IPS-NIHi7 (cell line): ENCODE data around the gene IRX3.
A peak's percentile ranks its signal among the peaks of the same experiment; 100 is the strongest.
"Not testable (repeated sequence)": the region's sequence is repeated elsewhere in the genome, so short reads cannot be mapped to it uniquely, and the experiment has no call there.

Experiments used
- DNase-seq: peaks from one replicate; pipeline ENCODE4 v3.0.0; 2012; ENCODE audit warnings: mixed read lengths; ENCODE audit errors: extremely low spot score

The IRX3 gene

GRCh38 chr16:54275956-54276355, 10.6 kb downstream of the IRX3 start:
- no peak for DNase-seq

DNA sequence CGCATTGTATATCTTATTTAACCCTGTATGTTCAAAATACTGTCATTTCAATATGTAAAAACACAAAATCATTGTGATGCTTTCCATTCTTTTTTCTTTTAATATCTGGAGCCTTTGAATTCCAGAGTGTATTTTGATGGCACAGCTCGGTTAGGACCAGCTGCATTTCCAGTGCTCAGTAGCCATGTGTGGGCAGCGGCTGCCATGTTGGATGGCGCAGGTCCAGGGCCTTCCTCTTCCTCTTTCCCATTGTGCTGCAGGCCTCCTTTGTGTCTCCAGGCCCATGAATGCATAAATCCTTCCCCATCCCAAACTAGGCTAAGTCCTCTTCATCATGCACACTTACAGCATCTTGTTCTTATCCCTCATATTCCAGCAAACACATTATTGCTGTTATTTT, 13.0 kb downstream of the IRX3 start:
- no peak for DNase-seq

DNA sequence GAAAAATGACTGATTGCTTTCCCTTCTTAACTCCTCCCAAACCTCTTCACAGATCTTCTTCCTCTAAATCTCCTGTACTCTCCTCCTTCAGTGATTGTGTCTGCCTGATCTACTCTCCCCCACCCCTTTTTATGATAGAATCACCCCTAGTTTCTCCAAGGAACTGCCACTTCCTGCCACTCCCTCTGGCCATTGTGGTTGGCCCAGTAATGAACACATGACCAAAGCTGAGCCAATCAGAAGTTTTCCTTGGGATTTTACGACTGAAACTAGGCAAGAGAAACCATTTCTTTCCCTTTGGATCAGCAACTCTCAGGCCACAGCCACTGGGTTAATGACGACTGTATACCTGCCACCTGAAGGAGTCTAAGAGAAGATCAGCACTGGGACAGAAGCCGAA, 15.9 kb downstream of the IRX3 start:
- DNase-seq: no peak

GRCh38 chr16:54269461-54269860, 17.1 kb downstream of the IRX3 start:
- no peak for DNase-seq

GRCh38 chr16:54268766-54269165, 17.8 kb downstream of the IRX3 start:
- DNase-seq: no peak

DNA sequence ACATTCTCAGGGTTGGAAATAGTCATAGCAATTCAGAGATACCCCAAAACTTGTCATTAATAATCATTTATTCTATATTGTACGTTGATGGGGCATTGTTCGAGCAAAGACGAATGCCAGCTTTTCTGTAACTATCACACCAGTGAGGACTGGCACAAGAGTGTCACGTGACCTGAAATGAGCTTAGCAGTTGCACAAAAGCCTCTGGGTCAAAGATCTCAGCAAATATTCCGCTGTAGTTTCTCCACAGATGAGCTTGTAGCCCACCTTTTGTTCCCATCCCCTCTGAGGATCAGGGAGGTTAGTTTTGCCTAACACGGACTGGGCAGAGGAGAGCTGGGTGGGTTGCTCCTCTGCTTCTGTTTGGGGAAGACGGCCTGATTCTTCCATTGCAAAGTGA, 18.2 kb downstream of the IRX3 start:
- DNase-seq: no peak

GRCh38 chr16:54266363-54266955, 20.1 kb downstream of the IRX3 start:
- DNase-seq: no peak

GRCh38 chr16:54265575-54266107, 20.9 kb downstream of the IRX3 start:
- DNase-seq: no peak

DNA sequence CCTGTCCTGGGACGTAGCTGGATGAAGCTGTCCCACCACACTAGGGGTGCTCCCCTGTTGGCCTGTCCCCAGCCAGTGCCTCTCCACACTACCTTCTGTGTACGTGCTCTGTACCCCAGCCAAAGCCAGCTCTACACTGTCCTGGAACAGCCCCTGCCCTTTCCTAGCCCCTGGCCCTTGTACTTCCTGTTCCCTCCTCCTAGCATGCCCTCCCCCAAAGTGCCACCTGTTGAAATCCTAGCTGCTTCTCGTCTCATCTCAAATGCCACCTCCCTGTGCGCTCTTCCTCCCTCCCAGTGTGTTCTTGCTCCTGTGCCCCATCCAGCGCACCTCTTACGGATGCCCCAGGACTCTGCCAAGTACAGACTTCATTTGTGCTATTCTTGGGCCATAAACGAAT, 33.5 kb downstream of the IRX3 start:
- DNase-seq: no peak

DNA sequence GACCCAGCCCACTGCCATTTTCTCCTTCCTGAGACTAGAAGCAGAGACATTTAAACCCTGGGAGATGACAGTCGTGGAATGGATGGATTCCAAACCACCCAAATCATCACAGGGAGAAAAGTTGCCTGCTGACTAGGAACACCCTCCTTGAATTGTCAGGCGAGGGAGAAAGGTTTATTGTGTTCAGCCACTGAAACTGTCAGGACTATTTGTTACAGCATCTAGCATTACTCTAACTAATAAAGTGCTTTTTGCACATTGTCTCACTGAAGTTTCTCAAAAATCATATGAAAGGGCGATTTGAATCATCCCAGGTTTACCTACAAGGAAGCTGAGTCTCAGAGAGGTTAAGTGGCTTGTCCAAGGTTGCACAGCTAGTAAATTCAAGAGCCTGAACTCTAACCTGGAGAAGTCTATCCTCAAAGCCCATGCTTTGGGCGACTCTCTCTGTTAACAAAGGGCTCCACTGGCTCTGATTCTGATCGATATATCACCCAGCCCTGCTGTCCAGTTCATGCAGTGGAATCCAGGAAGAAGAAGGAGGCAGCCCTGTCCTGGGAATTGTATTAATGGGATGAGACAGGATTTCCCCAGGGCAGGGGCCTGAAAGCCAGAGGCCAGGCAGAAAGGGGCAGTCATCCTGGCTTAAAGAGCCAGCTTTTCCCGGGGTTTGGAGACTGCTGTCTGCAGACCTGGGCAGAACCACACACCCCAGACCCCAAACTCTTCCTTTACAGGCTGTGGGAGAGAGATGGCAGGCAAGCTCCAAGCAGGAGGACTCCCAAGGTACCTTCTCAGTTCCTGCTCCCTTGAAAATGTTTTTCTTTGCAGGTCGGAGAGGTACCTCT, 37.5 kb downstream of the IRX3 start:
- DNase-seq: no peak

- DNase-seq: not testable (repeated sequence)
These were observed 38.9 kb downstream of the IRX3 start for GRCh38 chr16:54247705-54248104.

DNA sequence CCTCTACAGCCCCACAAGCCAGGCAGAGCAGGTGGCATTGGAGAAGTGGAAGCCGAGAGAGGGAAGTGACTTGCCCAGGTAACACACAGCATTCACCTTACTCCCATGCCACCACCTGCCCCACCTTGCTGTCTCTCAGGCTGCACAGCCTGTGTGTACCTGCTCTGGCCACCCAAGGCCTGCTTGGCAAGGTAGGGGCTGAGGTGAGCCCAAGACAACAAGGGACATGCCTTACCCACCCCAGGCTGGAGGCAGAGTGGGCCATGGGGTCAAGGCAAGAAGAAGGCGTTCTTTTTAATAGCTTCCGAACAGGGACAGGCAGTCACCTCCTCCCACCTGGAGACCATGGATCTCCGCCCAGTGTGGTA, 40.1 kb downstream of the IRX3 start:
- no peak for DNase-seq

DNA sequence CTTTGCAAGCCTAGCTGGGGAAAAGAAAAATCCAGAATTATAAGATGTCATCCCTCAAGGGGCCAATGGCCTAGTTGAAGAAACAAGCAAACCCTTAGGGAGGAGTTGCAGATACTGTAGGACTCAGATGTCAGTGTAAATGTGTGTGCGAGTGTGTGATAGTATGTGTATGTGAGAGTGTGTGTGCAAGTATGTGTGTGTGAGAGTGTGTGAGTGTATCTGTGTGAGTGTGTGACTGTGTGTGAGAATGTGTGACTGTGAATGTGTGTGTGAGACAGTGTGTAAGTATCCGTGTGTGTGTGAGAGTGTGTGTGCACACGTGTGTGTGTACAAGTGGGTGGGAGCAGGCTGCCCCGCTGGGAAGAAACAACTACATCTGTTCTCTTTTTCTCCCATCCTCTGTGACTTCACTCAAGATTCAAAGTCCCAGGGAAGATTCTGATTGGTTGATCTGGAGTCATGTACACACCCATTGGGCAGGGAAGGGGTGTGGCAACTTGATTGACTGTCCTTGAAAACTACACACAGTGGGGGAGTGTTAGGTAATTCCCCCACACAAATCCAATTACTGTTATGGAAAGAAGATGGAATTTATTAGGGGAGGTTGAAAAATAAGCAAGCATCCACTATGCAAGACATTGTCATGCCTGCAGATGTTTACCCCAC, 40.7 kb downstream of the IRX3 start:
- no peak for DNase-seq

DNA sequence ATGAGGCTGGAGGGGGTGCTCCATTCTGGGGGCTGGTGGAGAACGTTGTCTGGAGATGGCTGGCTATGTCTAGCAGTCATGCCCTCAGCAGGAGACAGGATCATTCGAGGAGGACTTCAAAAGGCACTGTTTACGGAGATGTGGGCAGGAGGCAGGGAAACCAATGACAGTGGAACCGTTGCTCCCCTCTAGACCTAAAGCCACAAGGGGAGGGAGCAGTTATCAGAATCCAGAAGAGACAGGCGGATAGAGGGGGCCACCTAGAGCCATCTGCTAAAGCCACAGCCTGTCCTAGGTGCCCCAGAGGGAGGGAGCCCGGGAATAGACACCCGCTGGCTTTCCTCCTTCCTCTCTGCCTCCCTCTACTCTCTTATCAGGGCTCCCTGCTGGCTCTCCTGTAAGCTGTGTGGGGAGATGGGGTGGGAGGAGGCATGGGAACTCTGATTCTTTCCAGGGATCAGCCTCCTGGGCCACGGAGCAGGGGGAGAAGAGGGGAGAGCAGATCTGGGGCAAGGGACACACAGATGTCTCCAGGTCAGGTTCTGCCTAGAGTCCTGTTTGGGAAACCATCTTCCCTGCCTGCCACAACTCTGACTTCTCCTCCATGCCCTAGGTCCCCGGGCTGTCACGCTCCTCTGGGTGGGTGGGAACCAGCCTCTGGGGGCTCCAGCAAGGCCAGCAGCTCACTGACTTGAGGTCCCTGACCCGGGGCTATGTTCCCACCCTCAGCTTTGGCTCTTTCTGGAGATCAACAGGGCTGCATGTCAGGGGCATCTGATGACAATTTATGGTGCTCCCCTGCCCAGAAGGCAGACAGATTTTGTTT, 42.3 kb downstream of the IRX3 start:
- peak; percentile 39 for DNase-seq

DNA sequence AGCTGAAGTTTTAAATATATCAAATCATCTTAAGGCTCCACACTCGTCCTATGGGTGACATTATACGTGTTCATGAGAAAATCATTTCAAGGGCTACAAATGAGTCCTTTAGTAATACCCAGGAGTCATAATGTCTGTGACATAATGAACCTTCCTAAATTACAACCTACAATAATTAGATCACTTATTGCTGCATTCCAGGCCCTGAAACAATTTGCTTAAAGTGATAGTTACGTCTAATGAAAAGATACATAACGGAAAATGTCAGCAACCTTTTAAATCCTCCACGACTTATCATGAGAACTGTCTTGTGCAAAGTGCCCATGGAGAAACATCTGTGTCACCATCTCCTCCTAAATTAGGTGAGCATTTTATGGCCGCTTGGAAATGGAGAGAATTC, 43.4 kb downstream of the IRX3 start:
- DNase-seq: no peak

DNA sequence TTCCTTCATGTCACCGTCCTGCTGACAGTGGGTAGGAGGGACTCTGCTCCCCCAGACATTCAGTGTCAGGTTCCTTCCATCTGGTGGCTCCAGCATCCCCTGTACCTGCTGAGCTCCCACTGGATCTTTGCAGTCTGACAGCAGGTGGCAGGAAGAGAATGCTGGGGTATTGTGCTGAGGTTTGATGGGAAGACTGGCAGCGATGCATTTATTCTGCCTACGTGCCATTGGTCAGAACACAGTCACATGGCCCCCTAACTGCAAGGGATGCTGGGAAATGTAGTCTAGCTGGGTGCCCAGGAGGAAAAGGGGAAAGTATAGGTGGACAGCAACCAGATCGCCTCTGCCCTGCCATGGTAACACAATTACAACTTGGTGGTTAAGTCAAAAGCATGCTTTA, 44.4 kb downstream of the IRX3 start:
- peak; percentile 84 for DNase-seq

- DNase-seq: no peak
These were observed 45.1 kb downstream of the IRX3 start for GRCh38 chr16:54241525-54241924.

DNA sequence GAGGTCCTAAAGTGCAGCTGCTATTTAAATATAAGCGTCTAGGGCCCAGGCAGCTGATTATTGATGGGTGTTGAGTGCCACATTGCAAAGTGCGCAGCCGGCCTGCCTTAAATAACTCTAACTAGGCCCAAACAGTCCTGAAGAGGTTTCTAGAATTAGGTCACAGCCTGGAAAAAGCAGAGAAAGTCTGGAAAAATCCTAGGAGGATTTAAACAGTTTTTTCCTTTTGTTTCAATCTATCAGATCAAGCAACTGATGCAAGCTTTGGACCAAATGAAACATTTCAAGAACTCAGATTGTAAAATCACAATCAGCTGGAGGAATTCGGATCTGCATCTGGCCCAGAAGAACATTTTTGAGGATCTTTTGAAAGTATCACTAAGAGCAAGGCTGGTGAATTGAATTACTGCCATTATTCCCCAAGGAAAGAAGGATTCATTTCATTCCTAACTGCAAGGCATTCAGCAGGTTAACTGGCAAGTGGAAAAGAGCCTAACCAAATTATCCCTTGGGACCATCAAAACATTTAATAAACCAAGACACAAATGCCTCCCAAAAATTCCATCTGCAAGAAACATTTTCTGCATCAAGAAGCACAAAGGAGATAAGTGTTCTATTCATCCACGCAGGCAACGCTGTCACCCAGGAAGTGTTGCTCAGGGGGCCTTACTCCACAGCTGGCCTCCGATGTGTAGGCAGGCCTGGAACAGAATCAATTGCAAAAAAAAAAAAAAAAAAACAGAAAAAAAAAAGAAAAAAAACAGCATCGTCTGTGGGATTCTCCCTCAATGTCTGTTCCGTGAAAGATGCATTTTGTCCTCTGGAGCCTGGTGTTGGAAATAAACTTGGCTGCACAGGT, 46.1 kb downstream of the IRX3 start:
- no peak for DNase-seq

DNA sequence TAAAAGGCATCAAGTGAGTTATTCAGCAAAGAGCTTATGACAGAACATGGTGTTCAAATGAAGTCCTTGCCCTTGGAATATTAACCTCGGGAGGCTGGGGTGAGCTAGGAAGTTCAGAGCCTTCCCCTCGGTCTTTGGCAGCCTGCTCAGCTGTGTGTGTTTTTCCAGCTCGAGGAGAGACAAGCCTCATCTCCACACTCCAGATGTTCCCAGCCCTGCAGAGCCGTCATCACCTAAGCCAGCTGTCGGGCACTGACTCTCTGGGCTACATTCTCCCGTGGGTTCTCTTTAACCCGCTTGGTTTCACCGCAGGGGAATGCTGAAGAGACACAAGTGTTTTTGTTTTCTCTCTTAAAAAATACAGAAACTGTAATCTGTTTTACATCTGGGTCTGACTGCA, 47.1 kb downstream of the IRX3 start:
- DNase-seq: no peak

GRCh38 chr16:54236773-54237172, 49.8 kb downstream of the IRX3 start:
- no peak for DNase-seq

- no peak for DNase-seq
These were observed 53.0 kb downstream of the IRX3 start for GRCh38 chr16:54233615-54234014.
